CD4-positive, alpha-beta memory T cell (primary cell): ENCODE results near the gene DNM2. TPM values are rescaled to one million over a fixed set of nuclear protein-coding genes. Genes with fewer than 3 reads are reported as not detected.

Experiments used
- CTCF ChIA-PET: fragments of 350-600 bp; sonication (Branson Sonifier 250); formaldehyde crosslinking; loops from one replicate; lab custom pipeline; 2021; ENCODE audit warnings: inconsistent platforms; ENCODE audit not compliant: partially characterized antibody; lab: Charles Lee
- POLR2A ChIA-PET: fragments of 350-600 bp; sonication (Branson Sonifier 250); formaldehyde crosslinking; loops from one replicate; lab custom pipeline; 2021; ENCODE audit not compliant: partially characterized antibody; lab: Charles Lee
- DNase-seq, 5 donors: peaks; one replicate each; pipeline versions ENCODE4 v3.0.0 to v3.0.0-alpha.2; 2020 to 2022; ENCODE audit warnings: mixed read lengths in 1 of 5
- H3K27ac ChIP-seq: one replicate; pipeline ENCODE4 v1.7.0; 2013; ENCODE audit warnings: low read depth, low read length
- H3K27me3 ChIP-seq: 2 replicates; pipeline ENCODE4 v1.7.0; 2013; ENCODE audit warnings: mild to moderate bottlenecking, low read length, moderate library complexity; ENCODE audit not compliant: insufficient read depth
- H3K36me3 ChIP-seq: 2 replicates; pipeline ENCODE4 v1.7.0; 2013; ENCODE audit warnings: mild to moderate bottlenecking, low read length, moderate library complexity; ENCODE audit not compliant: insufficient read depth
- H3K4me1 ChIP-seq: 2 replicates; pipeline ENCODE4 v1.7.0; 2013; ENCODE audit warnings: mild to moderate bottlenecking, low read length, moderate library complexity; ENCODE audit not compliant: insufficient read depth
- H3K4me3 ChIP-seq, 2 donors: one replicate each; pipeline ENCODE4 v1.7.0; 2013; ENCODE audit warnings: low read length in 2 of 2, mild to moderate bottlenecking in 1 of 2
- H3K9me3 ChIP-seq, 2 donors: one replicate each; pipeline ENCODE4 v1.7.0; 2013; ENCODE audit warnings: low read length in 2 of 2, control low read depth in 1 of 2; ENCODE audit not compliant: control insufficient read depth in 1 of 2
- H3K27ac Mint-ChIP-seq, 7 donors: one replicate each; pipeline ENCODE4 v1.8.0; 2020 to 2021; ENCODE audit warnings: mixed read lengths in 7 of 7, mild to moderate bottlenecking in 6 of 7, inconsistent platforms in 3 of 7, moderate library complexity in 3 of 7
- H3K27me3 Mint-ChIP-seq, 2 donors: one replicate each; pipeline ENCODE4 v1.8.0; 2020 to 2021; ENCODE audit warnings: mixed read lengths in 2 of 2
- H3K36me3 Mint-ChIP-seq, 2 donors: one replicate each; pipeline ENCODE4 v1.8.0; 2020 to 2021; ENCODE audit warnings: mixed read lengths in 2 of 2, inconsistent platforms in 1 of 2, mild to moderate bottlenecking in 1 of 2
- H3K4me1 Mint-ChIP-seq, 4 donors: one replicate each; pipeline ENCODE4 v1.8.0; 2020 to 2021; ENCODE audit warnings: mixed read lengths in 4 of 4, mild to moderate bottlenecking in 1 of 4
- H3K4me3 Mint-ChIP-seq, 8 donors: one replicate each; pipeline ENCODE4 v1.8.0; 2020 to 2021; ENCODE audit warnings: mixed read lengths in 8 of 8, mild to moderate bottlenecking in 7 of 8, moderate library complexity in 6 of 8, inconsistent platforms in 3 of 8
- H3K9me3 Mint-ChIP-seq, 8 donors: one replicate each; pipeline ENCODE4 v1.8.0; 2020 to 2021; ENCODE audit warnings: mixed read lengths in 8 of 8, mild to moderate bottlenecking in 5 of 8, inconsistent platforms in 3 of 8, moderate library complexity in 1 of 8
- intact Hi-C: fragments of 100-400 bp; cut with micrococcal nuclease; formaldehyde crosslinking; loops from one replicate; pipeline ENCODE4 v1.15.1; 2023
- polyA plus RNA-seq, 2 donors: library from polyadenylated mRNA; unstranded; fragments of 300-500 nt; fragmentation: Illumina TruSeq; gene quantifications; one replicate each; pipeline ENCODE4 v1.2.3, GENCODE V29; 2021
- total RNA-seq, 2 experiments: library from RNA; stranded (reverse); gene quantifications; one replicate each; pipeline ENCODE4 v1.2.3, GENCODE V29; 2021

DNM2 gene
- total and polyA plus RNA-seq, 4 experiments from 2014 or later: 46.3 to 272 (median 174) TPM

- CTCF ChIA-PET: interaction anchor here (0.7 to 1.3 kb wide), 2 partner anchors 22 to 207 kb away, joined by 3 to 5 read pairs; no protein-coding TSS in a partner anchor
- no peaks in the 10 kb centered on the region for H3K27me3 ChIP-seq
- intact Hi-C loops: no loop called here
Measured at GRCh38 chr19:10677751-10678150, 40.1 kb upstream of the DNM2 start.

DNA sequence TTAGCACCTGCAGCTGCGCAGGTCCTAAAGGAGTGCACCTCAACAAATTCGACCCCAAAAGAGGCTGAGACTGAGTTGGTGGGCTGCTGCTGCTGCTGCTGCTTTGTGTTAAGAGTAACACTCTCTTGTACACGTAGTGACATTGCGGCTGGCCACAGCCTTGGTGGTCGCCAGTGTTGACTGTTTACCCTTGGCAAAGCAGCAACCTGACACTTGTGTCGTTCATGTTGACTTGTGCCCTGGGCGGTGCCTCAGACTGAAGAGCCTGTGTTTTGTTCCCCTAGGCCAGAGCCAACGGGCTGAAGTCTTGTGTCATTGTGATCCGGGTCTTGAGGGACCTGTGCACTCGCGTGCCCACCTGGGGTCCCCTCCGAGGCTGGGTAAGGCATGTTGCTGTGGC is 39.1 kb upstream of the DNM2 start:
- ChIA-PET CTCF (interaction anchor here (0.6 kb wide), 1 partner anchor 175 kb away, joined by 4 read pairs; no protein-coding TSS in a partner anchor), POLR2A (no interaction called here)
- Histone ChIP-seq H3K9me3 (no peaks in the 10 kb centered on the region), H3K36me3 (peaks cover 85% of the 10 kb centered on the region), H3K27ac (no peak overlapping the region), H3K27me3 (no peaks in the 10 kb centered on the region), H3K4me3 (no peak overlapping the region), H3K4me1 (no peaks in the 10 kb centered on the region)
- Mint-ChIP-seq H3K27ac (no peak overlapping the region), H3K36me3 (peaks cover 44 to 68% of the 10 kb centered on the region in 2 donors), H3K9me3 (no peaks in the 10 kb centered on the region), H3K27me3 (no peaks in the 10 kb centered on the region), H3K4me3 (no peak overlapping the region), H3K4me1 (peaks cover 0 to 3% (median 0%) of the 10 kb centered on the region in 4 donors)
- no peak for DNase-seq
- intact Hi-C loops: no loop called here

More at GRCh38 chr19:10677751-10678150, 40.1 kb upstream of the DNM2 start:
- Histone ChIP-seq H3K4me1 (no peaks in the 10 kb centered on the region), H3K36me3 (peaks cover 80% of the 10 kb centered on the region), H3K9me3 (no peaks in the 10 kb centered on the region), H3K4me3 (no peak overlapping the region), H3K27ac (no peak overlapping the region)
- Mint-ChIP-seq H3K36me3 (peaks cover 48 to 73% of the 10 kb centered on the region in 2 donors), H3K27me3 (no peaks in the 10 kb centered on the region), H3K4me1 (peaks cover 0 to 6% (median 0%) of the 10 kb centered on the region in 4 donors), H3K4me3 (no peak overlapping the region), H3K9me3 (no peaks in the 10 kb centered on the region), H3K27ac (peak overlapping the region in 2 of 7 donors; percentile 38 to 60)
- POLR2A ChIA-PET: interaction anchor here (1.4 kb wide), 1 partner anchor 18 kb away, joined by 3 read pairs; no protein-coding TSS in a partner anchor
- DNase-seq: no peak

GRCh38 chr19:10679743-10680142 is 38.1 kb upstream of the DNM2 start:
- no peaks in the 10 kb centered on the region for H3K9me3 Mint-ChIP-seq
- Histone ChIP-seq H3K4me3 (no peak overlapping the region), H3K9me3 (no peaks in the 10 kb centered on the region), H3K27me3 (no peaks in the 10 kb centered on the region), H3K27ac (no peak overlapping the region), H3K36me3 (peaks cover 92% of the 10 kb centered on the region), H3K4me1 (no peaks in the 10 kb centered on the region)
- intact Hi-C loops: no loop called here
- ChIA-PET POLR2A (no interaction called here), CTCF (no interaction called here)
- peaks cover 0 to 3% (median 0%) of the 10 kb centered on the region in 4 donors for H3K4me1 Mint-ChIP-seq
- no peaks in the 10 kb centered on the region for H3K27me3 Mint-ChIP-seq
- H3K4me3 Mint-ChIP-seq: no peak overlapping the region
- H3K27ac Mint-ChIP-seq: no peak overlapping the region
- no peak for DNase-seq
- H3K36me3 Mint-ChIP-seq: peaks cover 48 to 72% of the 10 kb centered on the region in 2 donors

- H3K36me3 ChIP-seq: peaks cover 91% of the 10 kb centered on the region
- Mint-ChIP-seq H3K9me3 (no peaks in the 10 kb centered on the region), H3K4me3 (no peak overlapping the region), H3K27ac (peak overlapping the region in 3 of 7 donors; percentile 4 to 59 (median 13)), H3K36me3 (peaks cover 53 to 71% of the 10 kb centered on the region in 2 donors), H3K4me1 (peaks cover 0 to 2% (median 0%) of the 10 kb centered on the region in 4 donors), H3K27me3 (no peaks in the 10 kb centered on the region)
- no peaks in the 10 kb centered on the region for H3K4me1 ChIP-seq
- H3K27me3 ChIP-seq: no peaks in the 10 kb centered on the region
- no peak for DNase-seq
- no peak overlapping the region for H3K4me3 ChIP-seq
- no peak overlapping the region for H3K27ac ChIP-seq
- intact Hi-C loops: no loop called here
- POLR2A ChIA-PET: interaction anchor here (1.1 to 1.8 kb wide), 3 partner anchors 13 to 16 kb away, joined by 3 to 9 read pairs (median 4); no protein-coding TSS in a partner anchor
- CTCF ChIA-PET: no interaction called here
- H3K9me3 ChIP-seq: no peaks in the 10 kb centered on the region
Measured at GRCh38 chr19:10680545-10681135, 37.2 kb upstream of the DNM2 start.

GRCh38 chr19:10681658-10682057 is 36.2 kb upstream of the DNM2 start:
- Histone ChIP-seq H3K27ac (no peak overlapping the region), H3K4me1 (no peaks in the 10 kb centered on the region), H3K36me3 (peaks cover 92% of the 10 kb centered on the region), H3K27me3 (no peaks in the 10 kb centered on the region), H3K4me3 (no peak overlapping the region), H3K9me3 (no peaks in the 10 kb centered on the region)
- ChIA-PET POLR2A (interaction anchor here (1.1 to 1.8 kb wide), 3 partner anchors 14 to 17 kb away, joined by 3 to 9 read pairs (median 4); no protein-coding TSS in a partner anchor), CTCF (interaction anchor here (1.0 to 1.5 kb wide), 2 partner anchors 18 to 23 kb away, joined by 3 read pairs; no protein-coding TSS in a partner anchor)
- no peaks in the 10 kb centered on the region for H3K9me3 Mint-ChIP-seq
- H3K27ac Mint-ChIP-seq: peak overlapping the region in 1 of 7 donors; percentile 76
- intact Hi-C loops: no loop called here
- H3K36me3 Mint-ChIP-seq: peaks cover 52 to 74% of the 10 kb centered on the region in 2 donors
- H3K4me1 Mint-ChIP-seq: peaks cover 0 to 2% (median 0%) of the 10 kb centered on the region in 4 donors
- H3K27me3 Mint-ChIP-seq: no peaks in the 10 kb centered on the region
- no peak for DNase-seq
- no peak overlapping the region for H3K4me3 Mint-ChIP-seq

- H3K36me3 ChIP-seq: peaks cover 89% of the 10 kb centered on the region
- Mint-ChIP-seq H3K27me3 (no peaks in the 10 kb centered on the region), H3K9me3 (no peaks in the 10 kb centered on the region), H3K4me1 (no peaks in the 10 kb centered on the region), H3K4me3 (no peak overlapping the region), H3K36me3 (peaks cover 44 to 68% of the 10 kb centered on the region in 2 donors), H3K27ac (no peak overlapping the region)
- ChIA-PET CTCF (interaction anchor here (1.0 to 1.5 kb wide), 2 partner anchors 17 to 24 kb away, joined by 3 read pairs; no protein-coding TSS in a partner anchor), POLR2A (interaction anchor here (0.6 to 1.8 kb wide), 3 partner anchors 8 to 24 kb away, joined by 3 to 9 read pairs (median 3); no protein-coding TSS in a partner anchor)
- intact Hi-C loops: no loop called here
- H3K9me3 ChIP-seq: no peaks in the 10 kb centered on the region
- no peak overlapping the region for H3K4me3 ChIP-seq
- H3K4me1 ChIP-seq: no peaks in the 10 kb centered on the region
- DNase-seq: no peak
- no peaks in the 10 kb centered on the region for H3K27me3 ChIP-seq
- H3K27ac ChIP-seq: no peak overlapping the region
Measured at GRCh38 chr19:10682397-10683063, 35.3 kb upstream of the DNM2 start.

DNA sequence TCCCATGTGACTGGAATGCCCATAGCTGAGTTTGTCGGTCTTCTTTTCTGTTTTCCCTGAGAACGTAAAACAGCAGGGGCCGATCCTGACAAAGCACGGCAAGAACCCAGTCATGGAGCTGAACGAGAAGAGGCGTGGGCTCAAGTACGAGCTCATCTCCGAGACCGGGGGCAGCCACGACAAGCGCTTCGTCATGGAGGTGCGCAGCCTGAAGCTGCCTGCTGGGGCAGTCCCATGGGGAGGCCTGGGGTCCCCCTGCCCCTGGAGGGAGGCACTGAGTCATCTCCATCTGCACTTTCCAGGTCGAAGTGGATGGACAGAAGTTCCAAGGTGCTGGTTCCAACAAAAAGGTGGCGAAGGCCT is 34.8 kb upstream of the DNM2 start:
- no peak overlapping the region for H3K4me3 Mint-ChIP-seq
- H3K9me3 ChIP-seq: no peaks in the 10 kb centered on the region
- no peaks in the 10 kb centered on the region for H3K9me3 Mint-ChIP-seq
- peaks cover 39 to 67% of the 10 kb centered on the region in 2 donors for H3K36me3 Mint-ChIP-seq
- H3K27ac ChIP-seq: no peak overlapping the region
- peaks cover 89% of the 10 kb centered on the region for H3K36me3 ChIP-seq
- no peaks in the 10 kb centered on the region for H3K4me1 Mint-ChIP-seq
- no peaks in the 10 kb centered on the region for H3K4me1 ChIP-seq
- no peaks in the 10 kb centered on the region for H3K27me3 ChIP-seq
- no peak for DNase-seq
- no peak overlapping the region for H3K27ac Mint-ChIP-seq
- H3K27me3 Mint-ChIP-seq: no peaks in the 10 kb centered on the region
- no peak overlapping the region for H3K4me3 ChIP-seq
- ChIA-PET POLR2A (interaction anchor here (0.6 to 0.8 kb wide), 2 partner anchors 9 to 24 kb away, joined by 3 read pairs; no protein-coding TSS in a partner anchor), CTCF (no interaction called here)
- intact Hi-C loops: no loop called here
